Measurements from ENCODE around the gene FOXP1.

Gene FOXP1

GRCh38 chr3:71387586-71387985, 195.9 kb downstream of the FOXP1 start:
- no peak for DNase-seq (ENCODE audit: extremely low spot score)
- TF ChIP-seq, protein P1, sequence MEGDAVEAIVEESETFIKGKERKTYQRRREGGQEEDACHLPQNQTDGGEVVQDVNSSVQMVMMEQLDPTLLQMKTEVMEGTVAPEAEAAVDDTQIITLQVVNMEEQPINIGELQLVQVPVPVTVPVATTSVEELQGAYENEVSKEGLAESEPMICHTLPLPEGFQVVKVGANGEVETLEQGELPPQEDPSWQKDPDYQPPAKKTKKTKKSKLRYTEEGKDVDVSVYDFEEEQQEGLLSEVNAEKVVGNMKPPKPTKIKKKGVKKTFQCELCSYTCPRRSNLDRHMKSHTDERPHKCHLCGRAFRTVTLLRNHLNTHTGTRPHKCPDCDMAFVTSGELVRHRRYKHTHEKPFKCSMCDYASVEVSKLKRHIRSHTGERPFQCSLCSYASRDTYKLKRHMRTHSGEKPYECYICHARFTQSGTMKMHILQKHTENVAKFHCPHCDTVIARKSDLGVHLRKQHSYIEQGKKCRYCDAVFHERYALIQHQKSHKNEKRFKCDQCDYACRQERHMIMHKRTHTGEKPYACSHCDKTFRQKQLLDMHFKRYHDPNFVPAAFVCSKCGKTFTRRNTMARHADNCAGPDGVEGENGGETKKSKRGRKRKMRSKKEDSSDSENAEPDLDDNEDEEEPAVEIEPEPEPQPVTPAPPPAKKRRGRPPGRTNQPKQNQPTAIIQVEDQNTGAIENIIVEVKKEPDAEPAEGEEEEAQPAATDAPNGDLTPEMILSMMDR (IDR thresholded peaks at IDR 0.05; ENCODE audit: control extremely low read depth, extremely low read depth, low read depth, missing control alignments), result no peak
- ChIA-PET CTCF (interaction anchor here (1.4 kb wide), 1 partner anchor 10 kb away, joined by 6 read pairs; no protein-coding TSS in a partner anchor), POLR2A (interaction anchor here (0.6 kb wide), 1 partner anchor 34 kb away, joined by 3 read pairs; no protein-coding TSS in a partner anchor)

- TF ChIP-seq, protein P1 (IDR thresholded peaks at IDR 0.05; ENCODE audit: control extremely low read depth, extremely low read depth, low read depth, missing control alignments), result no peak
- ChIA-PET CTCF (interaction anchor here (1.3 to 2.6 kb wide), 2 partner anchors 13 to 41 kb away, joined by 3 to 12 read pairs; no protein-coding TSS in a partner anchor), POLR2A (no interaction called here)
- no peak for DNase-seq (ENCODE audit: extremely low spot score)
These were observed 198.5 kb downstream of the FOXP1 start for GRCh38 chr3:71384837-71385716.

DNA sequence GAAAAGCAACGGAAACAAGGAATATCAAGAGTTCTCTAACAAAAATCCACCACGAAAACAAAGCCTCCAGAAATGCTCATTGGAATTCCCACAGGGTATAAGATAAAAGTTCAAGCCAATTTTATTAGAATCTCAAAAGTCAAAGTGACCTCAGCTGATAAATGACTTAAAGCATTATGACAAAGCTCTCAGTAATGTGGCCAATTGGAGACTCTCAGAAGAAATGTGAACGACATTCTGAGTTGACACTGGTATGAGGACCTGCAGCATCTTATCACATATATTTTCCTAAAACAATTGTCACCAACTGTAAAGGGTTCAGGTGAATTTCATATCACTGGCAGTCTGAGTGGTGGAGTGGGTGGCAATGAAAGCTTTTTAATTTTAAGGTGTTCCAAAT, 199.1 kb downstream of the FOXP1 start:
- POLR2A ChIA-PET, result no interaction called here
- CTCF ChIA-PET, result interaction anchor here (1.3 to 2.6 kb wide), 2 partner anchors 13 to 41 kb away, joined by 3 to 12 read pairs; no protein-coding TSS in a partner anchor
- TF ChIP-seq, protein P1 (IDR thresholded peaks at IDR 0.05; ENCODE audit: control extremely low read depth, extremely low read depth, low read depth, missing control alignments), result no peak
- no peak for DNase-seq (ENCODE audit: extremely low spot score)

DNA sequence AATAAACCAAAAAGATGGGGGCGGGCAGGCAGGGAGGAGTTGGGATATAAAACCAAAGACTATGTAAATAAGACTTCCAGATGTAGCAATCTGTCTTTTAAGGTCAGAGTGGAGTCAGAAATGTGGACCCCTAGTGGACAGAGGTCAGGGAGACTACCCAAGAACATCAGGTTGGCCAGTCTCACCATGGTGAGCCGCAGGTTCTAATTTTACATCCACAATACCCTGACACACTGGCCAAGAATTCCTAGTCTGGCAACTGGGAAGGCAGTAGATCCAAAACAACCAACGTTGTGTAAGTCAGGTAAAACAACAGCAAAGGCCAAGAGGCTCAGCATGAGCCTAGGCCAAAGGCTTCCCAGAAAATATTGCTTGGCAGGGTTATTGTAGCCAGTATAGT, 203.4 kb downstream of the FOXP1 start:
- ChIA-PET POLR2A (no interaction called here), CTCF (no interaction called here)
- DNase-seq (ENCODE audit: extremely low spot score), result no peak
- TF ChIP-seq, protein P1 (IDR thresholded peaks at IDR 0.05; ENCODE audit: control extremely low read depth, extremely low read depth, low read depth, missing control alignments), result no peak

DNA sequence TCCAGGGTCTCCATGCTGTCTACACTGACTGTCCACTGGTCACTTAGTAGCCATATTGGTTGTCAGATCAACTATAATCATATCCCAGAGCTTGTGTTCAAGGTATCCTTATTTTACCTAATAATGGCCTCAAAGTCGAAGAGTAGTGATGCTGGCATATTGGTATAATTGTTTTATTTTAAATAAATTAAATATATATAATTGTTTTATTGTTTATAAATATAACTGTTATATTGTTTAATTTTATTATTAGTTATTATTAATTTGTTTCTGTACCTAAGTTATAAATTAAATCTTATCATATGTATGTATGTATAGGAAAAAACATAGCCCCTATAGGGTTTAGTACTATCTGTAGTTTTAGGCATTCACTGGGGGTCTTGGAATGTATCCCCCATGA, 205.0 kb downstream of the FOXP1 start:
- POLR2A ChIA-PET, result no interaction called here

DNA sequence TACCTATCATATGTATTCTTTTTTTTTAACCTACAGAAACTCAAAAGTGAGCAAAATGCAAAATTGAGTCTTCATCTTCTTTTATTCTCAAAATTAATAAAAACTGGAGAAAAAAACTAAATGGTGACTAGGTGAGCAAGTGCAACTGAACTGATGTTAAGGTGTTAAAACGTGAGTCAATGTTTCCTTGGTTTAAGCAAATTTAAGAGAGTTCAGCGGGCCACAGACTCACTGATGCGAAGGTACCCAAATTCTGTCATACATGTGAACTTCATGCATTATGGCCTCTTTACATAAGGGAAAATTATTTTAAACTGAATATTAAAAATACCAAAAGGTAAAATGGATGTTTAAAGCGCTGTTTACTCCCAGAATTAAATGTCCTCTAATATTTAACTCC, 206.6 kb downstream of the FOXP1 start:
- CTCF ChIA-PET, result no interaction called here
- TF ChIP-seq, protein P1 (IDR thresholded peaks at IDR 0.05; ENCODE audit: control extremely low read depth, extremely low read depth, low read depth, missing control alignments), result no peak
- POLR2A ChIA-PET, result no interaction called here
- no peak for DNase-seq (ENCODE audit: extremely low spot score)

More for the DNA sequence above, 205.0 kb downstream of the FOXP1 start:
- TF ChIP-seq, protein P1 (IDR thresholded peaks at IDR 0.05; ENCODE audit: control extremely low read depth, extremely low read depth, low read depth, missing control alignments), result no peak
- DNase-seq (ENCODE audit: extremely low spot score), result no peak
- CTCF ChIA-PET, result interaction anchor here (1.0 kb wide), 1 partner anchor 22 kb away, joined by 3 read pairs; no protein-coding TSS in a partner anchor

Measured in GM10248 (cell line).